Endothelial cell (in vitro differentiated cells): ENCODE data around the gene RPA1. TPM values are rescaled to one million over a fixed set of nuclear protein-coding genes. Genes with fewer than 3 reads are reported as not detected.

ENCODE experiments used
- DNase-seq: peaks from one replicate; pipeline ENCODE4 v3.0.0; 2021; ENCODE audit warnings: low spot score
- H3K27ac Mint-ChIP-seq: one replicate; pipeline ENCODE4 v1.8.0; 2021; ENCODE audit warnings: mixed read lengths, inconsistent platforms; ENCODE audit not compliant: unreplicated experiment
- H3K27me3 Mint-ChIP-seq: one replicate; pipeline ENCODE4 v1.8.0; 2021; ENCODE audit warnings: mild to moderate bottlenecking, moderate library complexity, mixed read lengths, inconsistent platforms; ENCODE audit not compliant: unreplicated experiment
- H3K36me3 Mint-ChIP-seq: one replicate; pipeline ENCODE4 v1.8.0; 2021; ENCODE audit warnings: mild to moderate bottlenecking, low read depth, mixed read lengths, inconsistent platforms; ENCODE audit not compliant: unreplicated experiment
- H3K4me1 Mint-ChIP-seq: one replicate; pipeline ENCODE4 v1.8.0; 2021; ENCODE audit warnings: mild to moderate bottlenecking, mixed read lengths, inconsistent platforms; ENCODE audit not compliant: unreplicated experiment
- H3K4me3 Mint-ChIP-seq: one replicate; pipeline ENCODE4 v1.8.0; 2021; ENCODE audit warnings: mild to moderate bottlenecking, mixed read lengths, inconsistent platforms; ENCODE audit not compliant: unreplicated experiment
- H3K9me3 Mint-ChIP-seq: one replicate; pipeline ENCODE4 v1.8.0; 2021; ENCODE audit warnings: mixed read lengths, inconsistent platforms; ENCODE audit not compliant: unreplicated experiment
- CTCF ChIP-seq: fragments of 200-600 bp; sonication (generic); IDR thresholded peaks from one replicate; pipeline ENCODE4 v1.5.0; 2021; ENCODE audit warnings: antibody characterized with exemption; ENCODE audit not compliant: unreplicated experiment
- total RNA-seq: library from RNA; stranded (reverse); fragmentation: NEBNext Ultra II Directional; extraction: Animal tissue kit (Norgen Biotek cat#: 25700); gene quantifications from one replicate; pipeline ENCODE4 v1.2.1, GENCODE V29; 2021; ENCODE audit not compliant: unreplicated experiment

Gene RPA1
- total RNA-seq, 1 donor from 2014 or later = 105 TPM

DNA sequence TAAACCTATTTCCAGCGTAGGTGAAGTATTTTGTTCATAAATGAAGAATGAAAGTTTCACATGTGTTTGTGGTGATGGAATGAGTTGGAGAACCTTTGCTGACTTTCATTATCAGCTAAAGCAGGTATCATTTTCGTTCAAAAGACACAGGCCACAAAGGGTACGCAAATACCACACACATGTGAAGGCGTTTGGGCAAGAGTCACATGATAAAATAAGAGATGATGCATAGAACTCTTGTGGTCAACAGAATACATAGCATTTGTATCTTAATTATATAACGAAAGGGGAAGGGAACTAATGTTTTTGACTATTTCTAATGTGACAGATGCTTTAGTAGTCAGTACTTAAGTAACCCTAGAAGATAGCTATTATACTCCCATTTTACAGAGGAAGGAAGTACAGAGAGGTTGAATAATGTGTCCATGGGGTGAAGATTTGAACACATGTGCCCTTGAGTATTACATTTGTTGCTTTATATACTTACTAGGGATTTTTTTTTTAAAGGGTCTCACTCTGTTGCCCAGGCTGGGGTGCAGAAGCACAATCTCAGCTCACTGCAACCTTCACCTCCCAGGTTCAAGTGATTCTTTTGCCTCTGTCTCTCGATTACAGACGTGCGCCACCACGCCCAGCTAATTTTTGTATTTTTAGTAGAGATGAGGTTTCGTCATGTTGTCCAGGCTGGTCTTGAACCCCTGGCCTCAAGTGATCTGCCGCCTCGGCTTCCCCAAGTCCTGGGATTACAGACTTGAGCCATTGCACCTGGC is 4.8 kb downstream of the RPA1 start:
- Mint-ChIP-seq H3K4me3 (no peak overlapping the region), H3K27ac (no peak overlapping the region), H3K36me3 (peaks cover 10% of the 10 kb centered on the region), H3K4me1 (peaks cover 15% of the 10 kb centered on the region), H3K27me3 (peaks cover 9% of the 10 kb centered on the region), H3K9me3 (no peaks in the 10 kb centered on the region)
- TF ChIP-seq CTCF = no peak
- no peak for DNase-seq

GRCh38 chr17:1839516-1839915 is 9.7 kb downstream of the RPA1 start:
- no peak for TF ChIP-seq CTCF
- H3K4me3 Mint-ChIP-seq = no peak overlapping the region
- H3K27me3 Mint-ChIP-seq = no peaks in the 10 kb centered on the region
- H3K9me3 Mint-ChIP-seq = no peaks in the 10 kb centered on the region
- no peaks in the 10 kb centered on the region for H3K4me1 Mint-ChIP-seq
- no peak overlapping the region for H3K27ac Mint-ChIP-seq
- DNase-seq = no peak
- peaks cover 15% of the 10 kb centered on the region for H3K36me3 Mint-ChIP-seq

- peaks cover 3% of the 10 kb centered on the region for H3K27me3 Mint-ChIP-seq
- DNase-seq = no peak
- no peak overlapping the region for H3K4me3 Mint-ChIP-seq
- peaks cover 23% of the 10 kb centered on the region for H3K36me3 Mint-ChIP-seq
- no peak overlapping the region for H3K27ac Mint-ChIP-seq
- TF ChIP-seq CTCF = no peak
- H3K9me3 Mint-ChIP-seq = no peaks in the 10 kb centered on the region
- no peaks in the 10 kb centered on the region for H3K4me1 Mint-ChIP-seq
These were observed 14.1 kb downstream of the RPA1 start for GRCh38 chr17:1843947-1844346.

GRCh38 chr17:1847191-1847590 is 17.4 kb downstream of the RPA1 start:
- H3K4me1 Mint-ChIP-seq = no peaks in the 10 kb centered on the region
- no peaks in the 10 kb centered on the region for H3K9me3 Mint-ChIP-seq

More at GRCh38 chr17:1847191-1847590, 17.4 kb downstream of the RPA1 start:
- peaks cover 4% of the 10 kb centered on the region for H3K27me3 Mint-ChIP-seq
- no peak overlapping the region for H3K4me3 Mint-ChIP-seq
- H3K36me3 Mint-ChIP-seq = peaks cover 28% of the 10 kb centered on the region
- TF ChIP-seq CTCF = no peak
- H3K27ac Mint-ChIP-seq = no peak overlapping the region
- no peak for DNase-seq
